HG03139 (cell line): ENCODE measurements around the gene LIPE.

Experiments used
- ATAC-seq: cut with Tn5 transposase; IDR thresholded peaks from one replicate; pipeline ENCODE4 v1.9.1; 2021; ENCODE audit not compliant: unreplicated experiment

LIPE gene

GRCh38 chr19:42360787-42361544 is 66.2 kb downstream of the LIPE start:
- ATAC-seq, result no peak

GRCh38 chr19:42357290-42357689 is 69.9 kb downstream of the LIPE start:
- no peak for ATAC-seq

- ATAC-seq, result no peak
These were observed 70.5 kb downstream of the LIPE start for GRCh38 chr19:42356686-42357085.

GRCh38 chr19:42355896-42356295 is 71.3 kb downstream of the LIPE start:
- ATAC-seq, result no peak

GRCh38 chr19:42353341-42354015 is 73.7 kb downstream of the LIPE start:
- no peak for ATAC-seq

GRCh38 chr19:42352301-42353259 is 74.6 kb downstream of the LIPE start:
- no peak for ATAC-seq
